Stimulated activated CD8-positive, alpha-beta memory T cell treated with anti-CD3 and anti-CD28 coated beads, Interleukin-12 subunit alpha, Interleukin-12 subunit beta, amount 100 ng/mL, for 1 hour (primary cell): ENCODE measurements around the gene CNOT4.
"Not testable (repeated sequence)": the region's sequence is repeated elsewhere in the genome, so short reads cannot be mapped to it uniquely, and the experiment has no call there.

Experiments
- DNase-seq: peaks from one replicate; pipeline ENCODE4 v3.0.0-alpha.2; 2020; ENCODE audit warnings: low read depth

Gene CNOT4

GRCh38 chr7:135454060-135454459, 55.8 kb downstream of the CNOT4 start:
- no peak for DNase-seq

- DNase-seq: no peak
Observed at GRCh38 chr7:135449436-135449835, 60.5 kb downstream of the CNOT4 start.

- no peak for DNase-seq
Observed at GRCh38 chr7:135448753-135449152, 61.1 kb downstream of the CNOT4 start.

GRCh38 chr7:135447748-135448147, 62.2 kb downstream of the CNOT4 start:
- no peak for DNase-seq

- DNase-seq: no peak
Observed at GRCh38 chr7:135445690-135446089, 64.2 kb downstream of the CNOT4 start.

- DNase-seq: not testable (repeated sequence)
Observed at GRCh38 chr7:135445266-135445665, 64.6 kb downstream of the CNOT4 start.

GRCh38 chr7:135441791-135442190, 68.1 kb downstream of the CNOT4 start:
- DNase-seq: no peak

- no peak for DNase-seq
Observed at GRCh38 chr7:135434047-135434446, 75.9 kb downstream of the CNOT4 start.

- no peak for DNase-seq
Observed at GRCh38 chr7:135430626-135431025, 79.3 kb downstream of the CNOT4 start.

- DNase-seq: no peak
Observed at GRCh38 chr7:135428879-135429278, 81.0 kb downstream of the CNOT4 start.

- no peak for DNase-seq
Observed at GRCh38 chr7:135428011-135428410, 81.9 kb downstream of the CNOT4 start.

GRCh38 chr7:135427166-135427565, 82.7 kb downstream of the CNOT4 start:
- DNase-seq: no peak

GRCh38 chr7:135425036-135425435, 84.9 kb downstream of the CNOT4 start:
- DNase-seq: no peak

GRCh38 chr7:135420786-135421185, 89.1 kb downstream of the CNOT4 start:
- no peak for DNase-seq

- no peak for DNase-seq
Observed at GRCh38 chr7:135416431-135416830, 93.5 kb downstream of the CNOT4 start.

- peak; percentile 4 for DNase-seq
Observed at GRCh38 chr7:135414850-135415439, 95.0 kb downstream of the CNOT4 start.

GRCh38 chr7:135414208-135414607, 95.7 kb downstream of the CNOT4 start:
- no peak for DNase-seq

GRCh38 chr7:135411098-135411497, 98.8 kb downstream of the CNOT4 start:
- no peak for DNase-seq

GRCh38 chr7:135410543-135410942, 99.4 kb downstream of the CNOT4 start:
- no peak for DNase-seq

GRCh38 chr7:135409845-135410542, 99.9 kb downstream of the CNOT4 start:
- no peak for DNase-seq

GRCh38 chr7:135407884-135408283, 102.0 kb downstream of the CNOT4 start:
- no peak for DNase-seq

GRCh38 chr7:135406918-135407317, 103.0 kb downstream of the CNOT4 start:
- DNase-seq: no peak

- DNase-seq: no peak
Observed at GRCh38 chr7:135405969-135406368, 103.9 kb downstream of the CNOT4 start.

GRCh38 chr7:135403302-135403701, 106.6 kb downstream of the CNOT4 start:
- no peak for DNase-seq
